HUES64 (cell line): ENCODE data around the gene TRIM74.
"Not testable (repeated sequence)": the region's sequence is repeated elsewhere in the genome, so short reads cannot be mapped to it uniquely, and the experiment has no call there.

Experiments used
- H3K27ac ChIP-seq: 2 replicates; pipeline ENCODE4 v1.7.0; 2013; ENCODE audit warnings: low read depth, low read length, inconsistent platforms
- H3K27me3 ChIP-seq: 2 replicates; pipeline ENCODE4 v1.6.1; 2013; ENCODE audit warnings: mild to moderate bottlenecking, low read length; ENCODE audit not compliant: insufficient read depth
- H3K36me3 ChIP-seq: 2 replicates; pipeline ENCODE4 v1.6.1; 2013; ENCODE audit warnings: mild to moderate bottlenecking, low read length; ENCODE audit not compliant: insufficient read depth
- H3K4me1 ChIP-seq: 2 replicates; pipeline ENCODE4 v1.6.1; 2013; ENCODE audit warnings: mild to moderate bottlenecking, low read length, moderate library complexity; ENCODE audit not compliant: insufficient read depth
- H3K4me3 ChIP-seq: 2 replicates; pipeline ENCODE4 v1.5.1; 2013; ENCODE audit warnings: mild to moderate bottlenecking, low read length, moderate library complexity
- H3K9ac ChIP-seq: 2 replicates; pipeline ENCODE4 v1.6.1; 2013; ENCODE audit warnings: mild to moderate bottlenecking, low read depth, low read length
- H3K9me3 ChIP-seq: 2 replicates; pipeline ENCODE4 v1.6.1; 2013; ENCODE audit warnings: low read depth, low read length; ENCODE audit not compliant: insufficient read depth
- WGBS: fragments of 150-250, 120-280 bp; methylation state at CpG from one replicate; pipeline ENCODE4 v1.1.7; 2013; ENCODE audit warnings: missing lambda C conversion rate; 5-methylcytosine and 5-hydroxymethylcytosine counted together

Gene TRIM74

DNA sequence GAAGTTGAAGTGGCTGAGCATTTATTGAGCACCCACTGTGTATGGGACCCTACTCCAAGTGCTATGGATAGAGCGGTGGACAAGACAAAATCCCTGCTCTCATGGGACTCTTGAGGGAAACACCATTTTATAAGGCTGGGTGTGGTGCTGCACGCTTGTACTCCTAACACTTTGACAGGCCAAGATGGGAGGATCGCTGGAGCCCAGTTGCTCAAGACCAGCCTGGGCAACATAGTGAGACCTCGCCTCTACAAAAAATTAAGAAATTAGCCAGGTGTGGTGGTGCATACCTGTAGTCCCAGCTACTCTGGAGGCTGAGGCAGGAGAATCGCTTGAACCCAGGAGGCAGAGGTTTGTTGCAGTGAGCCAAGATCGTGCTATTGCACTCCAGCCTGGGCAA, 41.5 kb downstream of the TRIM74 start:
- H3K9ac ChIP-seq, H3K9me3 ChIP-seq, H3K4me1 ChIP-seq, H3K4me3 ChIP-seq, H3K27me3 ChIP-seq, H3K27ac ChIP-seq: not testable (repeated sequence)
- WGBS = 98% methylated on average over 6 of the region's 6 CpGs
- peaks cover 60% of the 10 kb centered on the region for H3K36me3 ChIP-seq

GRCh38 chr7:72925546-72926120, 43.6 kb downstream of the TRIM74 start:
- Histone ChIP-seq H3K27me3 (no peaks in the 10 kb centered on the region), H3K27ac (peak overlapping the region; percentile 87), H3K9ac (peak overlapping the region; percentile 93), H3K36me3 (peaks cover 44% of the 10 kb centered on the region), H3K9me3 (no peaks in the 10 kb centered on the region), H3K4me3 (peak overlapping the region; percentile 75), H3K4me1 (no peaks in the 10 kb centered on the region)
- 4% methylated on average over 35 of the region's 35 CpGs for WGBS

GRCh38 chr7:72924733-72925545, 44.3 kb downstream of the TRIM74 start, which contains the start of gene POM121:
POM121 (plus strand) TSS chr7:72925095; CDS start chr7:72925122, 27 bp downstream.
- under 1% methylated on average over 91 of the region's 91 CpGs for WGBS
- H3K27ac ChIP-seq = peak within 1 kb of the TSS; percentile 87
- no peaks in the 10 kb centered on the region for H3K4me1 ChIP-seq
- H3K9me3 ChIP-seq = no peaks in the 10 kb centered on the region
- no peaks in the 10 kb centered on the region for H3K27me3 ChIP-seq
- H3K9ac ChIP-seq = peak within 1 kb of the TSS; percentile 93
- H3K4me3 ChIP-seq = peak within 1 kb of the TSS; percentile 75
- H3K36me3 ChIP-seq = peaks cover 37% of the 10 kb centered on the region

DNA sequence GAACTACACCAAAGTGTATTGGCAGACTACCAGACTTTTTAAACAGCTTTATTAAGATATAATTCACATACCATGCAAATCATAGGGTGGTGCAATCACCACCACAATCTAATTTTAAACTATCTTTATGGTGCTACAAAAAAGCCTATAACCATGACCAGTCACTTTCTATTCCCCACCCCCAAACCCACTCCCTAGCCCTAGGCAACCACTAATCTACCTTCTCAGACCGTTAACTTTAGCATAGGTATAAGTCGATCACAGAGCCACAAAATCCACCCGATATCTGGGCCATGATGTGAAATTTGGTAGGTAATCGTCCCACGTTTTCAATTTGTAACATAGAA, 44.9 kb downstream of the TRIM74 start:
- 1% methylated on average over 5 of the region's 5 CpGs for WGBS
- Histone ChIP-seq H3K36me3 (peaks cover 31% of the 10 kb centered on the region), H3K27me3 (no peaks in the 10 kb centered on the region), H3K27ac (peak overlapping the region; percentile 87), H3K4me1 (no peaks in the 10 kb centered on the region), H3K9ac (peak overlapping the region; percentile 93), H3K9me3 (no peaks in the 10 kb centered on the region), H3K4me3 (peak overlapping the region; percentile 75)

- Histone ChIP-seq H3K27ac (no peak overlapping the region), H3K4me1 (no peaks in the 10 kb centered on the region), H3K9ac (no peak overlapping the region), H3K4me3 (no peak overlapping the region), H3K27me3 (no peaks in the 10 kb centered on the region), H3K9me3 (no peaks in the 10 kb centered on the region), H3K36me3 (no peaks in the 10 kb centered on the region)
- WGBS = 99% methylated on average over 4 of the region's 4 CpGs
Measured at GRCh38 chr7:72919256-72919775, 50.0 kb downstream of the TRIM74 start.

DNA sequence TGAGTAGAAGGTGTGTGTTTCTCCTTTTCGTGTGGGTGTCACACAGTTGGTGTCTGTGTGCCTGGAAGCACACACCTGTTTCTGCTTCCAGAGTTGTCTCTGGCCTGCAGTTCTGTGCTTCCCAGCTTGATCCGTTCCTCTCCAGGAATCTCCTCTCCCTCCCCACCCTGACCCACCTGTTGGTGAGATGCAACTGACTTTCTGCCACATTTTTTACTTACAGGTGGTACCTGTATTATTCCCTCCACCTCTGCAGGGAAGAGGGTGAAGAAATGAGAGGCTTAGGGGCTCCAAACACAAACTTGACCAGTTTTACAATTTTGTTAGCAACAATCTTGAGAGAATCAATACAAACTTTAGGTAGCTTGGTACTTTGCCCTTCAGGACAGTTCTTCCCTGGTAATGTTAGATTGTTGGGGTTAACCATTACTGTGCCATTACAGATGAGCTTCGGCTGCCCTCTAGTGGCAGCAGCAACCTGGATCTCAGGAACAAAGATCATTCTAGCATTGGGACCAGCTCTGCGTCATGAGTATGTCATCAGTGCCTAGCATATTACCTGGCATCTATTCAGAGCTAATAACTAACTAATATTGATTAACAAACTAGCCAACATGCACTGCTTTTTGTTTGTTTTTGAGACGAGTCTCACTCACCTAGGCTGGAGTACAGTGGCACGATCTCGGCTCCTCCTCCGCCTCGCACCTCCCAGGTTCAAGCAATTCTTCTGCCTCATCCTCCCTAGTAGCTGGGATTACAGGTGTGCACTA, 54.3 kb downstream of the TRIM74 start:
- H3K4me1 ChIP-seq, H3K27me3 ChIP-seq, H3K27ac ChIP-seq, H3K9ac ChIP-seq, H3K9me3 ChIP-seq, H3K4me3 ChIP-seq: not testable (repeated sequence)
- H3K36me3 ChIP-seq = peaks cover 16% of the 10 kb centered on the region
- WGBS = 75% methylated on average over 9 of the region's 9 CpGs

DNA sequence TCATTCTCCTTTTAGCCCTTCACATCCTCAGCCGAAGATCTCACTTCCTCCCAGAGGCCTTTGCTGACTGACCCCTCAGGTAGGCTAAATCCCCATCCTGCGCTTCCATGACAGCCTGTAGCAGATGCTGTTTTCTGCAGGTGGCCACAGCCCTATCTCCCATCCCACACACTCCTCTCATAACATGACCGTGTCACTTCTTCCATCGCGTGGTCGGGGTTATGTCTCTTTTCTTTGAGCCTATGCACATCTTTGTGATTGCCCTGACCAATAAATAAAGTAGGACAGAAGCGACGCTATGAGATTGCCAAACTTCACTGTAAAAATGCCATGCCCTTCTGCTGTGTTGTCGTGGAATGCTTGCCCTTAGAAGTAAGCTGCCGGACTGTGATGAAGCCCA, 55.5 kb downstream of the TRIM74 start:
- not testable (repeated sequence) for H3K27me3 ChIP-seq, H3K9ac ChIP-seq, H3K4me3 ChIP-seq, H3K27ac ChIP-seq, H3K9me3 ChIP-seq, H3K4me1 ChIP-seq
- H3K36me3 ChIP-seq = peaks cover 16% of the 10 kb centered on the region
- WGBS = 96% methylated on average over 10 of the region's 10 CpGs

GRCh38 chr7:72911395-72911794, 57.9 kb downstream of the TRIM74 start:
- not testable (repeated sequence) for H3K4me3 ChIP-seq, H3K4me1 ChIP-seq, H3K9ac ChIP-seq, H3K27ac ChIP-seq, H3K9me3 ChIP-seq, H3K27me3 ChIP-seq
- peaks cover 18% of the 10 kb centered on the region for H3K36me3 ChIP-seq
- WGBS = 93% methylated on average over 3 of the region's 12 CpGs
